Cardiac septum (tissue), 1 donor: ENCODE data around the gene GSTM2. TPM values are rescaled to one million over a fixed set of nuclear protein-coding genes. Genes with fewer than 3 reads are reported as not detected.
"Not testable (repeated sequence)": the region's sequence is repeated elsewhere in the genome, so short reads cannot be mapped to it uniquely, and the experiment has no call there.

Experiments used
- DNase-seq: peaks from one replicate; pipeline ENCODE4 v3.0.0-alpha.2; 2020; ENCODE audit warnings: low spot score
- intact Hi-C: fragments of 100-400 bp; cut with DNase I; formaldehyde crosslinking; loops from one replicate; pipeline ENCODE4 v1.14.0; 2022
- total RNA-seq: library from RNA; stranded (reverse); fragmentation: NEBNext Ultra II Directional; extraction: Animal tissue kit (Norgen Biotek cat#: 25700); gene quantifications from one replicate; pipeline ENCODE4 v1.2.1, GENCODE V29; 2021
- donor health status: DM: no; HTN: no; CAD: no.

Gene GSTM2
- total RNA-seq, 1 donor from 2014 or later: 43.5 TPM

DNA sequence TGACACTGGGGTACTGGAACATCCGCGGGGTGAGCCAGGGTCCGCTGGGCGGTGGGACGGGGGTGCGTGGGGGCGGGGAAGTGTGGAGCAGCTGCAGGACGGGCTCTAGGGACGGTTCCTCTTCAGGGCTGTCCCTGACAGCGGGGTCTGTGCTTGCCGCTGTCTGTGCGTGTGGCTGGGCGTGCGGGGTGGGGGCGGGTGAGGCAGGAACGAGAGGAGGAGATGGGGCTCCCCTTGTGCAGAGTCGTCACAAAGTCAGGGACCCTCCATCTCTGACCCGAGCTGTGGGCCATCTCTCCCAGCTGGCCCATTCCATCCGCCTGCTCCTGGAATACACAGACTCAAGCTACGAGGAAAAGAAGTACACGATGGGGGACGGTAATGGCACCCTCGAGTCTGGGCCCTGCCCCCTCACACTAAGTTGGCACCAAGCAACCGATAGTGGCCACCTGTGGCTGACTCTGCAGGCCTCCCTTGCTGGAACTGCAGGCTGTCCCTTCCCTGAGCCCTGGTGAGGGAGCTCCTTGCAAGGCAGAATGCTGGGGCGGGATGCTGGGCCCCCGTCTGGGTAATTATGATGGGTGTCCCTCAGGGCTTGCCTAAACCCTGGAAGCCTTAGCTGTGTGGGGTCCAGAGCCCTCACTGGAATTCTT, 392 bp downstream of the GSTM2 start:
- intact Hi-C loops: no loop called here
- no peak for DNase-seq

DNA sequence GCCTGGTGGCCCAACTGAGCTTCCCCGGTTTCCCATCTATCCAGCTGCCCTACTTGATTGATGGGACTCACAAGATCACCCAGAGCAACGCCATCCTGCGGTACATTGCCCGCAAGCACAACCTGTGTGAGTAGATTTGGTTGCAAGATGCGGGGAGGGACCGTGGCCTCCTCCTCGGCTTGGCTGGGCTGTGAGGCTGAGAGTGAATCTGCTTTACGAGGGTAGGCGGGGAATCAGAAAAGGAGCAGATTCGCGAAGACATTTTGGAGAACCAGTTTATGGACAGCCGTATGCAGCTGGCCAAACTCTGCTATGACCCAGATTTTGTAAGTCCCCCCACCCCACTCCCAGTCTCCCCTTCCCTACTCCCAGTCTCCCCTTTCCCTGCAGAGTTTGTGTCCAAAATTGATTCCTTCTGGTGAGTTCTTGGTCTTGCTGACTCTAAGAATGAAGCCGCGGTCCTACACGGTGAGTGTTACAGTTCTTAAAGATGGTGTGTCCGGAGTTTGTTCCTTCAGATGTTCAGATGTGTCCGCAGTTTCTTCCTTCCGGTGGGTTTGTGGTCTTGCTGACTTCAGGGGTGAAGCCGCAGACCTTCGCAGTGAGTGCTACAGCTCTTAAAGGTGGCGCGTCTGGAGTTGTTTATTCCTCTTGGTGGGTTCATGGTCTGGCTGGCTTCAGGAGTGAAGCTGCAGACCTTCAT, 1.5 kb downstream of the GSTM2 start:
- no peak for DNase-seq
- intact Hi-C loops: no loop called here

DNA sequence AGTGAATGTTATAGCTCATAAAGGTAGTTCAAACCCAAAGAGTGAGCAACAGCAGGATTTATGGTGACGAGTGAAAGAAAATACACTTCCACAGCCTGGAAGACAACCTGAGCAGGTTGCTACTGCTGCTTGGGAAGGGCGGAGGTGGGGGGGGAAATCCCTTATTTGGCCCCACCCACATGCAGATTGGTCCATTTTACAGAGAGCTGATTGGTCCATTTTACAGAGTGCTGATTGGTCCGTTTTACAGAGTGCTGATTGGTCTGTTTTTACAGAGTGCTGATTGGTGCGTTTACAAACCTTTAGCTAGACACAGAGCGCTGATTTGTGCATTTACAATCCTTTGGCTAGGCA, 2.1 kb downstream of the GSTM2 start:
- intact Hi-C loops, DNase-seq: not testable (repeated sequence)

GRCh38 chr1:109671067-109671466, 3.2 kb downstream of the GSTM2 start:
- intact Hi-C loops: no loop called here
- no peak for DNase-seq

DNA sequence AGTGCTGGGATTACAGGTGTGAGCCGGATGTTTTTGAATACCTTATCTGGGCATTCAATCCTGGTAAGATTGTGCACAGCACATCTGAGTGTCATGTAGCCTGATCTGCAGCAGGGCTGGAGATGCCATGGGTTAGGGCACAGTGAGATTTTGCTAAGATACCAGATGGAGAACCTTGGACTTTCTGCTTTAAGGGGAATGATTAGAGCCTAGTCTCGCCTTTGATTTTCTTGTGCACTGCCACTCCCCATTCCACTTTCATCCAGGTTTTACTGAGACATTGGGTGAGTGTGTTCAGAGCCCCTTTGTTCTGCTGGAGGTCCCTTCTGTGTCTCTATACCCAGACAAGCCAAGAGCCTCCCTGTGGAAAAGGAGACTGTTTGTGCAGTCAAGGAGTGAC, 6.0 kb downstream of the GSTM2 start:
- DNase-seq, intact Hi-C loops: not testable (repeated sequence)

GRCh38 chr1:109676683-109677381, 9.0 kb downstream of the GSTM2 start:
- DNase-seq, intact Hi-C loops: not testable (repeated sequence)

DNA sequence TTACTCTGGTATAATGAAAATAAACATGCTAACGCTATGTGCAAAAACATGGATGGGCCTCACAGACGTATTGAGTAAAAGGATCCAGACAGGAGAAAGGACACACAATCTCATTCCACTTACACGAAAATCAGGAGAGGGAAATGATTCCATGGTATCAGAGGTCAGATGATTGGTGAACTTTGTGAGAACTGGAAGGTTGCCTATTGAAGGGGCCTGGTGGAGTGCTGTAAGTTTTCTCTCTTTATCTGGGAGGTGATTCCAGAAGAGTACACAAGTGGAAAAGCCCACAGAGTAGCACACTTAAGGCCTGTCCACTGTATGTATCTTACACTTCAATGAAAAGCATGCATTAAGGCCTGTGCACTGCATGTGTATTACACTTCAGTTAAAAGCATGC, 9.6 kb downstream of the GSTM2 start:
- intact Hi-C loops: no loop called here

GRCh38 chr1:109678637-109679036, 10.8 kb downstream of the GSTM2 start:
- DNase-seq, intact Hi-C loops: not testable (repeated sequence)

More for the DNA sequence above, 9.6 kb downstream of the GSTM2 start:
- no peak for DNase-seq

- intact Hi-C loops: loop anchor here (5.0 kb wide), 1 partner anchor 42 kb away; no protein-coding TSS in a partner anchor
- not testable (repeated sequence) for DNase-seq
Observed at GRCh38 chr1:109684777-109685176, 16.9 kb downstream of the GSTM2 start.

- intact Hi-C loops: loop anchor here (5.0 kb wide), 1 partner anchor 43 kb away; no protein-coding TSS in a partner anchor
- not testable (repeated sequence) for DNase-seq
Observed at GRCh38 chr1:109685399-109685798, 17.5 kb downstream of the GSTM2 start.

GRCh38 chr1:109685890-109686289, 18.0 kb downstream of the GSTM2 start:
- intact Hi-C loops: loop anchor here (5.0 kb wide), 1 partner anchor 44 kb away; no protein-coding TSS in a partner anchor
- DNase-seq: not testable (repeated sequence)

DNA sequence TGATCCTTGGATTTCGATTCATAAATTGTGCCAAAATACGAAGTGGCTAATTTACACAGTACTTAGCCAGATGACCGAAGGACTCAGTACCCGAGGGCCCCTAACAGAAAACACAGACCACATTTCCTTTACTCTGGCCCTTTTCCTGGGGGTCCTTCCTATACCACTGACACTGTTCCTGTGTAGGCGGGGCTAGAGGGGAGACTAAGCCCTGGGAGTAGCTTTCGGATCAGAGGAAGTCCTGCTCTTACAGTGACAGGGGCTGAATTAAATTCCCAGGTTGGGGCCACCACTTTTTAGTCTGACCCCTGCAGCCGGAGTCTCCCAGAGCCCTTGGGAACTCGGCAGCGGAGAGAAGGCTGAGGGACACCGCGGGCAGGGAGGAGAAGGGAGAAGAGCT, 19.3 kb downstream of the GSTM2 start:
- intact Hi-C loops: loop anchor here (5.0 kb wide), 1 partner anchor 45 kb away; no protein-coding TSS in a partner anchor
- DNase-seq: not testable (repeated sequence)

- peak; percentile 96 for DNase-seq
- intact Hi-C loops: loop anchor here (5.0 kb wide), 1 partner anchor 46 kb away; no protein-coding TSS in a partner anchor
Observed at GRCh38 chr1:109687641-109688499, 20.0 kb downstream of the GSTM2 start, which contains the start of gene GSTM1. TSS of gene GSTM1 (plus strand) at chr1:109687817. CDS start at chr1:109687874, 57 bp downstream.

DNA sequence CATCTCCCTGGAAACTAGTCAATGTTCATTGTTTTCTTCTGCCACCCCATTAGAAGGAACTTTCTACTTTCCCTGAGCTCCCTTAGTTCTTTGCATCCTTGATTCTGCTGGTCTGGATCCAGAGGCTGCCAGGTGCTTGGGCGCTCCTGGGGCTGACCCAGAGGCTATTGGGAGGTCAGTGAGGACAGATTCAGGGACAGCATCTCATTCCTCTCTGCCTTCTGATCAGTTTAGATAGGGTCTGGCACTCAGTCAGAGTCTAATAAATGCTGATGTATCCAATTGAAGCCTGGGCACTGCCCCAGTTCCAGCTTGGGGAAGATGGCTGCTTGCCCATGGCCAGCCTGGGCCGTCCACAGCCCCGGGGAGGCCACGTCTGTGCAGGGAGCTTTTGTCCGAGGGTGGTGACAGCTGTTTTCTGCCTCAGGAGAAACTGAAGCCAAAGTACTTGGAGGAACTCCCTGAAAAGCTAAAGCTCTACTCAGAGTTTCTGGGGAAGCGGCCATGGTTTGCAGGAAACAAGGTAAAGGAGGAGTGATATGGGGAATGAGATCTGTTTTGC, 22.1 kb downstream of the GSTM2 start:
- no peak for DNase-seq
- intact Hi-C loops: loop anchor here (5.0 kb wide), 1 partner anchor 48 kb away; no protein-coding TSS in a partner anchor

- intact Hi-C loops: no loop called here
- DNase-seq: no peak
Observed at GRCh38 chr1:109691759-109692158, 23.9 kb downstream of the GSTM2 start.

DNA sequence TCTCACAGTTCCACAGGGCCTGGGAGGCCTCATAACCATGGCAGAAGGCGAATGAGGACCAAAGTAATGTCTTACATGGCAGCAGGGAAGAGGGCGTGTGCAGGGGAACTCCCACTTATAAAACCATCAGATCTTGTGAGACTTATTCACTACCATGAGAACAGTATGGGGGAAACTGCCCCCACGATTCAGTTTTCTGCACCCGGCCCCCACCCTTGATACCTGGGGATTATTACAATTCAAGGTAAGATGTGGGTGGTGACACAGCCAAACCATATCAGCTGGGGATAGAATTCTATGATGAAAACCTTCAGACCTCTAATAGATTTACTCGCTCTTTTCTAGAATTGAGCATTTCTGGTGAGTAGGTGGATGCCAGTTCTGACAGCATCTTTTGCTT, 26.5 kb downstream of the GSTM2 start:
- intact Hi-C loops, DNase-seq: not testable (repeated sequence)

GRCh38 chr1:109695138-109695537, 27.3 kb downstream of the GSTM2 start:
- intact Hi-C loops, DNase-seq: not testable (repeated sequence)

GRCh38 chr1:109697066-109697465, 29.2 kb downstream of the GSTM2 start:
- DNase-seq: no peak
- intact Hi-C loops: no loop called here

- intact Hi-C loops, DNase-seq: not testable (repeated sequence)
Observed at GRCh38 chr1:109697861-109698260, 30.0 kb downstream of the GSTM2 start.
